IMR-90 (cell line): ENCODE data around the gene PAN2. TPM values are rescaled to one million over a fixed set of nuclear protein-coding genes. Genes with fewer than 3 reads are reported as not detected.

Experiments used
- ATAC-seq: fragments of 200-7000 bp; cut with Tn5 transposase; 2 replicates; pipeline ENCODE4 v1.9.1; 2020; ENCODE audit warnings: low read depth, mild to moderate bottlenecking, moderate library complexity
- BruUV-seq: library from RNA; stranded (reverse); fragments of 400-500 nt; replicated peaks from 2 replicates; lab custom pipeline; 2021; lab: Mats Ljungman, UMichigan
- CTCF ChIA-PET: fragments of 300-600 bp; formaldehyde crosslinking; extraction: SDS; loops from one replicate; lab custom pipeline; 2021; ENCODE audit warnings: antibody characterized with exemption; lab: Yijun Ruan, JAX
- POLR2A ChIA-PET: fragments of 300-600 bp; sonication (Branson Sonifier 250); formaldehyde crosslinking; loops from one replicate; lab custom pipeline; 2022; ENCODE audit warnings: antibody characterized with exemption; ENCODE audit not compliant: unreplicated experiment; lab: Charles Lee
- DNase-seq: peaks from one replicate; pipeline ENCODE4 v3.0.0; 2013
- H2AFZ ChIP-seq: replicated peaks from 2 replicates; pipeline ENCODE3; 2013; ENCODE audit warnings: low read length, mild to moderate bottlenecking; ENCODE audit not compliant: poor library complexity
- H2AK5ac ChIP-seq: 2 replicates; pipeline ENCODE4 v1.6.1; 2013; ENCODE audit warnings: low read depth, low read length, inconsistent platforms
- H2AK9ac ChIP-seq: replicated peaks from 2 replicates; pipeline ENCODE3; 2013; ENCODE audit warnings: mild to moderate bottlenecking, low read depth, low read length, moderate library complexity; ENCODE audit not compliant: poor library complexity
- H2BK120ac ChIP-seq: 2 replicates; pipeline ENCODE4 v1.6.1; 2013; ENCODE audit warnings: low read depth, low read length, inconsistent platforms
- H2BK15ac ChIP-seq: 3 replicates; pipeline ENCODE4 v1.6.1; 2013; ENCODE audit warnings: low read depth, low read length, inconsistent platforms
- H2BK20ac ChIP-seq: 2 replicates; pipeline ENCODE4 v1.6.1; 2013; ENCODE audit warnings: low read depth, mild to moderate bottlenecking, inconsistent platforms, low read length, moderate library complexity
- H2BK5ac ChIP-seq: 2 replicates; pipeline ENCODE4 v1.6.1; 2013; ENCODE audit warnings: mild to moderate bottlenecking, low read depth, low read length, inconsistent platforms; ENCODE audit not compliant: poor library complexity, severe bottlenecking
- H3K14ac ChIP-seq: replicated peaks from 2 replicates; pipeline ENCODE4 v1.6.1; 2013; ENCODE audit warnings: low read depth, low read length, inconsistent platforms
- H3K18ac ChIP-seq: 2 replicates; pipeline ENCODE4 v1.6.1; 2013; ENCODE audit warnings: low read depth, low read length, control low read depth
- H3K23ac ChIP-seq: 2 replicates; pipeline ENCODE4 v1.6.1; 2013; ENCODE audit warnings: low read depth, low read length, inconsistent platforms
- H3K27ac ChIP-seq: 2 replicates; pipeline ENCODE4 v1.5.1; 2013; ENCODE audit warnings: mild to moderate bottlenecking, control low read depth, low read length; ENCODE audit not compliant: insufficient read depth
- H3K27me3 ChIP-seq: 2 replicates; pipeline ENCODE4 v1.6.1; 2013; ENCODE audit warnings: low read length; ENCODE audit not compliant: control insufficient read depth, insufficient read depth
- H3K36me3 ChIP-seq: 2 replicates; pipeline ENCODE4 v1.6.1; 2013; ENCODE audit warnings: low read length, mixed read lengths; ENCODE audit not compliant: control insufficient read depth, insufficient read depth
- H3K4ac ChIP-seq: 2 replicates; pipeline ENCODE4 v1.6.1; 2013; ENCODE audit warnings: low read depth, low read length, inconsistent platforms
- H3K4me1 ChIP-seq: 2 replicates; pipeline ENCODE4 v1.6.1; 2013; ENCODE audit warnings: low read length, mixed read lengths; ENCODE audit not compliant: control insufficient read depth, insufficient read depth
- H3K4me2 ChIP-seq: 2 replicates; pipeline ENCODE4 v1.6.1; 2013; ENCODE audit warnings: low read depth, mild to moderate bottlenecking, control low read depth, low read length, moderate library complexity
- H3K4me3 ChIP-seq: 2 replicates; pipeline ENCODE4 v1.5.1; 2013; ENCODE audit warnings: low read depth, mild to moderate bottlenecking, control low read depth, low read length, moderate library complexity; ENCODE audit not compliant: insufficient read depth
- H3K56ac ChIP-seq: 2 replicates; pipeline ENCODE4 v1.6.1; 2013; ENCODE audit warnings: low read length, inconsistent platforms; ENCODE audit not compliant: insufficient read depth; ENCODE audit errors: extremely low read depth
- H3K79me1 ChIP-seq, 2 experiments: 2 replicates each; pipeline ENCODE4 v1.6.1; 2013; ENCODE audit warnings: low read length in 2 of 2, inconsistent platforms in 1 of 2, low read depth in 1 of 2
- H3K9ac ChIP-seq: 2 replicates; pipeline ENCODE4 v1.6.1; 2013; ENCODE audit warnings: low read depth, low read length, control low read depth
- H3K9me1 ChIP-seq: 2 replicates; pipeline ENCODE4 v1.6.1; 2013; ENCODE audit warnings: low read length, inconsistent platforms; ENCODE audit not compliant: insufficient read depth
- H3K9me3 ChIP-seq: 2 replicates; pipeline ENCODE4 v1.6.1; 2013; ENCODE audit warnings: low read length; ENCODE audit not compliant: control insufficient read depth, insufficient read depth
- H4K20me1 ChIP-seq: 2 replicates; pipeline ENCODE4 v1.6.1; 2013; ENCODE audit warnings: low read length, inconsistent platforms; ENCODE audit not compliant: insufficient read depth
- H4K5ac ChIP-seq: 2 replicates; pipeline ENCODE4 v1.6.1; 2013; ENCODE audit warnings: mild to moderate bottlenecking, low read depth, low read length, control low read depth
- H4K8ac ChIP-seq, 2 experiments: 2 replicates each; pipeline ENCODE4 v1.6.1; 2013; ENCODE audit warnings: low read depth in 2 of 2, low read length in 2 of 2, control low read depth in 1 of 2, inconsistent platforms in 1 of 2
- H4K91ac ChIP-seq: 2 replicates; pipeline ENCODE4 v1.6.1; 2013; ENCODE audit warnings: low read depth, low read length, inconsistent platforms; ENCODE audit not compliant: insufficient read depth
- CEBPB ChIP-seq: IDR thresholded peaks from 2 replicates; pipeline ENCODE4 v1.6.1; 2012; ENCODE audit warnings: low read depth, low read length, improper control_type of control experiment
- FOS ChIP-seq: fragments of 150-350 bp; IDR thresholded peaks from 2 replicates; pipeline ENCODE4 v1.6.1; 2016; ENCODE audit warnings: low read depth, low read length
- MAZ ChIP-seq: IDR thresholded peaks from 2 replicates; pipeline ENCODE4 v1.6.1; 2012; ENCODE audit warnings: low read depth, mild to moderate bottlenecking, low read length, improper control_type of control experiment, moderate library complexity, borderline replicate concordance
- MXI1 ChIP-seq: IDR thresholded peaks from 2 replicates; pipeline ENCODE4 v1.6.1; 2012; ENCODE audit warnings: low read depth, mild to moderate bottlenecking, low read length, moderate library complexity, borderline replicate concordance
- NFE2L2 ChIP-seq: fragments of 150-350 bp; IDR thresholded peaks from 2 replicates; pipeline ENCODE4 v1.6.1; 2016; ENCODE audit warnings: low read depth, mild to moderate bottlenecking, low read length
- POLR2A ChIP-seq: IDR thresholded peaks from 2 replicates; pipeline ENCODE4 v1.6.1; 2012; ENCODE audit warnings: mild to moderate bottlenecking, low read depth, low read length
- RAD21 ChIP-seq: IDR thresholded peaks from 2 replicates; pipeline ENCODE4 v1.6.1; 2012; ENCODE audit warnings: low read length, improper control_type of control experiment
- SMC3 ChIP-seq: fragments of 150-350 bp; IDR thresholded peaks from 2 replicates; pipeline ENCODE4 v1.6.1; 2016; ENCODE audit warnings: low read depth, mild to moderate bottlenecking, antibody characterized with exemption, low read length, moderate library complexity
- WGBS, 2 experiments: methylation state at CpG; one replicate each; pipeline versions ENCODE4 v1.1.5 to v1.1.7; 2013; ENCODE audit warnings: missing lambda C conversion rate in 2 of 2; ENCODE audit not compliant: insufficient read length in 1 of 2; ENCODE audit errors: extremely low coverage in 2 of 2; 5-methylcytosine and 5-hydroxymethylcytosine counted together
- dilution Hi-C: fragments of 300-500 bp; cut with HindIII; formaldehyde crosslinking; loops from one replicate; pipeline ENCODE4 v1.14.3; 2018; ENCODE audit warnings: low sequenced_read_pairs; ENCODE audit not compliant: unreplicated experiment
- in situ Hi-C: fragments of 300-500 bp; cut with MboI; formaldehyde crosslinking; loops from 3 replicates; pipeline ENCODE4 v1.14.3; 2019; ENCODE audit warnings: low sequenced_read_pairs, inconsistent platforms, mixed read lengths
- intact Hi-C: fragments of 100-400 bp; cut with micrococcal nuclease; formaldehyde crosslinking; loops from 2 replicates; pipeline ENCODE4 v1.10.0; 2022
- polyA plus RNA-seq, 3 experiments: library from polyadenylated mRNA; depleted of rRNA; stranded (reverse); fragments of >200 nt; gene quantifications; 2 replicates each; pipeline ENCODE4 v1.2.3, GENCODE V29; 2012; ENCODE audit warnings: low replicate concordance in 1 of 3
- total RNA-seq: library from RNA; depleted of rRNA; stranded (reverse); fragments of >200 nt; gene quantifications from 2 replicates; pipeline ENCODE4 v1.2.3, GENCODE V29; 2012
- TF ChIP-seq, protein P1 (sequence below): fragments of 150-350 bp; IDR thresholded peaks from 2 replicates; pipeline ENCODE4 v1.6.1; 2017; ENCODE audit warnings: mild to moderate bottlenecking, antibody characterized with exemption, low read length, low read depth
- TF ChIP-seq, protein P2 (sequence below): conservative IDR thresholded peaks from 2 replicates; pipeline ENCODE4 v1.5.1; 2012; ENCODE audit warnings: mild to moderate bottlenecking, low read depth, low read length, improper control_type of control experiment
- TF ChIP-seq, protein P3 (sequence below): fragments of 150-350 bp; IDR thresholded peaks from 2 replicates; pipeline ENCODE4 v1.6.1; 2016; ENCODE audit warnings: low read depth, mild to moderate bottlenecking, low read length, moderate library complexity, borderline replicate concordance

PAN2 gene
- total and polyA plus RNA-seq, 2 of the 4 experiments (the other 2 are of a cell fraction): 9.7 to 20.2 TPM

DNA sequence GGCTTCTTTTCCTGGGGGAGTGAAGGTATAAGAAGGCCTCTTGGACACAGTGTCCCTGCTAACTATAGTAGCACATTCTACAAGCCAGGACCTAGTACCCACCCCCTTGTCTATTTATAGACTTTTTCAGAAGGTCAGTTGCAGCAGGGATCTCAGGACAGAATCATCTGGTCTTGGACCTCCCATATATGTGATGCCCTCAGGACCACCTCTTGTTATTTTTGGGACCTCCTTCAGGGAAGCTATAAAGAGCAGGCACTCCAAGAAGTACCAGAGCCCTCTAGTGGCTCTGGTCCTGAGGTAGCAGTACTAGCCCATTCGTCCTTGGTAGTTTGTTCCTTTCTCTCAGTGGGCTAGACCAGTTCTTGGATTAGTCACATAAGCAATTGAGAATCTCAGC, 62.8 kb downstream of the PAN2 start:
- dilution Hi-C loops (no loop called here), in situ Hi-C loops (no loop called here), intact Hi-C loops (no loop called here)
- ChIA-PET CTCF (interaction anchor here (0.6 kb wide), 2 partner anchors 17 to 41 kb away, joined by 3 read pairs; no protein-coding TSS in a partner anchor), POLR2A (no interaction called here)
- Histone ChIP-seq H3K27me3 (no peaks in the 10 kb centered on the region), H3K79me1 (peaks cover 0 to 18% of the 10 kb centered on the region in 2 experiments; a peak in 3 of 4 replicates), H4K20me1 (no peaks in the 10 kb centered on the region), H3K4me3 (no peak overlapping the region), H2AK5ac (no peak overlapping the region), H3K9me1 (peaks cover 7% of the 10 kb centered on the region; the same call in 1 of the 2 replicates), H3K56ac (no peak overlapping the region), H2AK9ac (no peak overlapping the region), H2BK5ac (no peak overlapping the region), H3K4me1 (peaks cover 7% of the 10 kb centered on the region; the same call in 1 of the 2 replicates), H2AFZ (no peak overlapping the region), H4K5ac (no peak overlapping the region), H3K27ac (no peak overlapping the region), H3K9ac (no peak overlapping the region), H3K23ac (no peak overlapping the region), H3K18ac (no peak overlapping the region), H2BK120ac (no peak overlapping the region), H4K8ac (no peak overlapping the region), H3K4ac (no peak overlapping the region), H4K91ac (no peak overlapping the region), H2BK20ac (no peak overlapping the region), H2BK15ac (no peak overlapping the region), H3K4me2 (no peak overlapping the region), H3K36me3 (peaks cover 41% of the 10 kb centered on the region), H3K9me3 (no peaks in the 10 kb centered on the region), H3K14ac (no peak overlapping the region)
- WGBS, 2 experiments: no CpG with 5 or more reads among the region's 1 CpG
- ATAC-seq (peak; percentile 10; the same call in 1 of the 2 replicates), DNase-seq (peak; percentile 31)
- no peak for TF ChIP-seq CEBPB
- peak; percentile 34 for TF ChIP-seq RAD21
- TF ChIP-seq SMC3: peak; percentile 36; the same call in 1 of the 2 replicates
- no peak for TF ChIP-seq FOS
- TF ChIP-seq MXI1: no peak
- TF ChIP-seq, protein P1, sequence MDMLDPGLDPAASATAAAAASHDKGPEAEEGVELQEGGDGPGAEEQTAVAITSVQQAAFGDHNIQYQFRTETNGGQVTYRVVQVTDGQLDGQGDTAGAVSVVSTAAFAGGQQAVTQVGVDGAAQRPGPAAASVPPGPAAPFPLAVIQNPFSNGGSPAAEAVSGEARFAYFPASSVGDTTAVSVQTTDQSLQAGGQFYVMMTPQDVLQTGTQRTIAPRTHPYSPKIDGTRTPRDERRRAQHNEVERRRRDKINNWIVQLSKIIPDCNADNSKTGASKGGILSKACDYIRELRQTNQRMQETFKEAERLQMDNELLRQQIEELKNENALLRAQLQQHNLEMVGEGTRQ: no peak
- no peak for TF ChIP-seq POLR2A
- no peak for TF ChIP-seq MAZ
- TF ChIP-seq NFE2L2: no peak
- TF ChIP-seq, protein P2, sequence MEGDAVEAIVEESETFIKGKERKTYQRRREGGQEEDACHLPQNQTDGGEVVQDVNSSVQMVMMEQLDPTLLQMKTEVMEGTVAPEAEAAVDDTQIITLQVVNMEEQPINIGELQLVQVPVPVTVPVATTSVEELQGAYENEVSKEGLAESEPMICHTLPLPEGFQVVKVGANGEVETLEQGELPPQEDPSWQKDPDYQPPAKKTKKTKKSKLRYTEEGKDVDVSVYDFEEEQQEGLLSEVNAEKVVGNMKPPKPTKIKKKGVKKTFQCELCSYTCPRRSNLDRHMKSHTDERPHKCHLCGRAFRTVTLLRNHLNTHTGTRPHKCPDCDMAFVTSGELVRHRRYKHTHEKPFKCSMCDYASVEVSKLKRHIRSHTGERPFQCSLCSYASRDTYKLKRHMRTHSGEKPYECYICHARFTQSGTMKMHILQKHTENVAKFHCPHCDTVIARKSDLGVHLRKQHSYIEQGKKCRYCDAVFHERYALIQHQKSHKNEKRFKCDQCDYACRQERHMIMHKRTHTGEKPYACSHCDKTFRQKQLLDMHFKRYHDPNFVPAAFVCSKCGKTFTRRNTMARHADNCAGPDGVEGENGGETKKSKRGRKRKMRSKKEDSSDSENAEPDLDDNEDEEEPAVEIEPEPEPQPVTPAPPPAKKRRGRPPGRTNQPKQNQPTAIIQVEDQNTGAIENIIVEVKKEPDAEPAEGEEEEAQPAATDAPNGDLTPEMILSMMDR: peak; percentile 44
- TF ChIP-seq, protein P3, sequence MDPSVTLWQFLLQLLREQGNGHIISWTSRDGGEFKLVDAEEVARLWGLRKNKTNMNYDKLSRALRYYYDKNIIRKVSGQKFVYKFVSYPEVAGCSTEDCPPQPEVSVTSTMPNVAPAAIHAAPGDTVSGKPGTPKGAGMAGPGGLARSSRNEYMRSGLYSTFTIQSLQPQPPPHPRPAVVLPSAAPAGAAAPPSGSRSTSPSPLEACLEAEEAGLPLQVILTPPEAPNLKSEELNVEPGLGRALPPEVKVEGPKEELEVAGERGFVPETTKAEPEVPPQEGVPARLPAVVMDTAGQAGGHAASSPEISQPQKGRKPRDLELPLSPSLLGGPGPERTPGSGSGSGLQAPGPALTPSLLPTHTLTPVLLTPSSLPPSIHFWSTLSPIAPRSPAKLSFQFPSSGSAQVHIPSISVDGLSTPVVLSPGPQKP: no peak
- no TSS peak for BruUV-seq
